Midbrain (tissue), 1 donor: Measurements from ENCODE around the gene SIAH3.

Experiments used
- DNase-seq: peaks from one replicate; lab custom pipeline; 2025; lab: John Stamatoyannopoulos, UW

The SIAH3 gene

GRCh38 chr13:45823583-45823982 is 28.0 kb downstream of the SIAH3 start:
- DNase-seq: no peak

- DNase-seq: no peak
Measured at GRCh38 chr13:45821811-45822210, 29.7 kb downstream of the SIAH3 start.

GRCh38 chr13:45820106-45820838 is 31.3 kb downstream of the SIAH3 start:
- no peak for DNase-seq

- no peak for DNase-seq
Measured at GRCh38 chr13:45817833-45818232, 33.7 kb downstream of the SIAH3 start.

GRCh38 chr13:45816427-45816826 is 35.1 kb downstream of the SIAH3 start:
- DNase-seq: no peak

GRCh38 chr13:45812695-45813372 is 38.7 kb downstream of the SIAH3 start:
- DNase-seq: no peak

- no peak for DNase-seq
Measured at GRCh38 chr13:45811891-45812694, 39.5 kb downstream of the SIAH3 start.

- DNase-seq: no peak
Measured at GRCh38 chr13:45809801-45810394, 41.7 kb downstream of the SIAH3 start.

- no peak for DNase-seq
Measured at GRCh38 chr13:45808925-45809324, 42.6 kb downstream of the SIAH3 start.

GRCh38 chr13:45807520-45808099 is 43.9 kb downstream of the SIAH3 start:
- DNase-seq: peak; percentile 27

- no peak for DNase-seq
Measured at GRCh38 chr13:45800485-45800884, 51.1 kb downstream of the SIAH3 start.

GRCh38 chr13:45799451-45799850 is 52.1 kb downstream of the SIAH3 start:
- no peak for DNase-seq

- DNase-seq: no peak
Measured at GRCh38 chr13:45798851-45799250, 52.7 kb downstream of the SIAH3 start.

- no peak for DNase-seq
Measured at GRCh38 chr13:45796426-45797235, 54.9 kb downstream of the SIAH3 start.

- no peak for DNase-seq
Measured at GRCh38 chr13:45792827-45793303, 58.7 kb downstream of the SIAH3 start.

- DNase-seq: no peak
Measured at GRCh38 chr13:45788011-45788410, 63.5 kb downstream of the SIAH3 start.

GRCh38 chr13:45787346-45787745 is 64.2 kb downstream of the SIAH3 start:
- no peak for DNase-seq

GRCh38 chr13:45786293-45786920 is 65.1 kb downstream of the SIAH3 start:
- no peak for DNase-seq

GRCh38 chr13:45784755-45785675 is 66.5 kb downstream of the SIAH3 start:
- DNase-seq: no peak
